ENCODE measurements around the gene TBC1D3D. TPM values are rescaled to one million over a fixed set of nuclear protein-coding genes. Genes with fewer than 3 reads are reported as not detected.

TBC1D3D gene
- not detected in 2 replicates for total RNA-seq

DNA sequence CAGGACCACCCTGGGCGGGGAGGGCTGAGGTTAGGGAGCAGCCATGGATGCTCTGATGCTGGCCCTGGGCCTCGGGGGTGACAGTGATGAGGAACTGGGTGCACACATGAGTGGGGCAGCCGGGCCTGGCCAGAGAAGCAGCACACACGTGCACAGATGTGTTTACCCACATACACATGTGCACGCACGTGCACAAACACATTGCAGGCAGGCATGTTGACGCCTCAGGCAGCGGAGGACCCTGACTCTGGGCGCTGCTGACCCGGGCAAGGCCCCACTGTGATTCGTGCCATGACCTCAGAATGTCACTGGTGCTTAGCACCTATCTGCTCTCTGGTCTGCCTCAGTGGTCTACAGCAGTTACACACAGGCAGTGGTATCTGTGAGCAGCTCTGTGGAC lies at the start of gene TBC1D3D:
Gene TBC1D3D (plus strand): TSS at position 301 of the 400 bp plus-strand sequence. CDS start 1,585 bp downstream, outside the sequence.

GRCh38 chr17:37988960-37989359 lies 14.8 kb upstream of the TBC1D3D start, which contains the start of gene TBC1D3L:
Gene TBC1D3L (minus strand): TSS chr17:37989060. CDS start chr17:37987520, 1,540 bp downstream.

Other genes starting within 250 kb of the TBC1D3D start
- not detected in 2 replicates for gene TBC1D3K, start 79.6 kb upstream of the TBC1D3D start, total RNA-seq
- 2.0 and 2.7 TPM in 2 replicates for gene TBC1D3L, start 14.9 kb upstream of the TBC1D3D start, total RNA-seq
- gene TBC1D3C, start 64.7 kb downstream of the TBC1D3D start, total RNA-seq: not detected in 2 replicates
- not detected in 2 replicates for gene TBC1D3E, start 124.0 kb downstream of the TBC1D3D start, total RNA-seq
- not detected in 2 replicates for gene TBC1D3, start 188.6 kb downstream of the TBC1D3D start, total RNA-seq

All from aortic smooth muscle cell (primary cell).